GM19395 (cell line): ENCODE measurements around the gene SNRNP200.

Source experiments
- ATAC-seq: cut with Tn5 transposase; IDR thresholded peaks from one replicate; pipeline ENCODE4 v1.9.1; 2021; ENCODE audit warnings: mild to moderate bottlenecking, moderate library complexity; ENCODE audit not compliant: unreplicated experiment

Gene SNRNP200

GRCh38 chr2:96305091-96305978 is at the start of gene SNRNP200:
SNRNP200 (minus strand) TSS chr2:96305546; CDS start chr2:96305437, 109 bp downstream.
- ATAC-seq = peak; percentile 91

- no peak for ATAC-seq
Measured at GRCh38 chr2:96354492-96354891, 49.1 kb upstream of the SNRNP200 start.

GRCh38 chr2:96353606-96354101 is 48.3 kb upstream of the SNRNP200 start:
- no peak for ATAC-seq

- no peak for ATAC-seq
Measured at GRCh38 chr2:96353032-96353561, 47.8 kb upstream of the SNRNP200 start.

GRCh38 chr2:96347395-96347794 is 42.0 kb upstream of the SNRNP200 start:
- no peak for ATAC-seq

- ATAC-seq = no peak
Measured at GRCh38 chr2:96345868-96346462, 40.6 kb upstream of the SNRNP200 start.

GRCh38 chr2:96345438-96345837 is 40.1 kb upstream of the SNRNP200 start:
- no peak for ATAC-seq

- peak; percentile 89 for ATAC-seq
Measured at GRCh38 chr2:96344011-96344410, 38.7 kb upstream of the SNRNP200 start.

GRCh38 chr2:96342085-96342484 is 36.7 kb upstream of the SNRNP200 start:
- no peak for ATAC-seq

- no peak for ATAC-seq
Measured at GRCh38 chr2:96341641-96342040, 36.3 kb upstream of the SNRNP200 start.

- no peak for ATAC-seq
Measured at GRCh38 chr2:96340493-96341414, 35.4 kb upstream of the SNRNP200 start.

GRCh38 chr2:96336873-96337272 is 31.5 kb upstream of the SNRNP200 start:
- ATAC-seq = no peak

- no peak for ATAC-seq
Measured at GRCh38 chr2:96336104-96336775, 30.9 kb upstream of the SNRNP200 start.

GRCh38 chr2:96333708-96334107 is 28.4 kb upstream of the SNRNP200 start:
- no peak for ATAC-seq

GRCh38 chr2:96330407-96330806 is 25.1 kb upstream of the SNRNP200 start:
- no peak for ATAC-seq

GRCh38 chr2:96329874-96330273 is 24.5 kb upstream of the SNRNP200 start:
- no peak for ATAC-seq

- no peak for ATAC-seq
Measured at GRCh38 chr2:96329456-96329855, 24.1 kb upstream of the SNRNP200 start.

GRCh38 chr2:96326990-96327820 is 21.9 kb upstream of the SNRNP200 start:
- no peak for ATAC-seq

GRCh38 chr2:96326564-96326963 is 21.2 kb upstream of the SNRNP200 start:
- ATAC-seq = no peak
